NB4 (cell line): ENCODE measurements around the gene COG5.

Experiments
- MYC ChIP-seq: IDR thresholded peaks from 2 replicates; pipeline ENCODE4 v1.6.1; 2011; ENCODE audit warnings: low read depth, low read length
- POLR2A ChIP-seq: IDR thresholded peaks from 2 replicates; pipeline ENCODE4 v1.6.1; 2011; ENCODE audit warnings: mild to moderate bottlenecking; ENCODE audit not compliant: insufficient read length; ENCODE audit errors: extremely low read depth

DNA sequence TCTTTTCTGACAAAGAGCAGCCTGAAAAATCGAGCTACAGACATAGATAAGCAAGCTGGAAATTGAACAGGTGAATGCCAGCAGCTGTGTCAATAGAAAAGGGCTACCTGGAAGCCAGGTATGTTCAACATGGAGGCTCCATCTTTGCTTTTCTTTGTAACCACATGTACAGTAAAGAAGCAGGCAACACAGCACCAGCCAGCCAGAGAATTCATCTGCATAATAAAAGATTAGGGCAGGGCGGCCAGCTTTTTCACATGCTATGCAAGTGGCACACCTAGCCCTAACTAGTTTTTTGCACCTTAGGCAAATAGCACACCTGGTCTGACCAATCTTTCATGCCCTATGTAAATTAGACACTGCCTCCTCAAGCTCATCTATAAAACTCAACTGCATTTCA, 25.7 kb downstream of the COG5 start:
- TF ChIP-seq MYC, result no peak
- no peak for TF ChIP-seq POLR2A
